IMR-90 (cell line): ENCODE measurements around the gene PHKG2. TPM values are rescaled to one million over a fixed set of nuclear protein-coding genes. Genes with fewer than 3 reads are reported as not detected.

Experiments used
- ATAC-seq: fragments of 200-7000 bp; cut with Tn5 transposase; 2 replicates; pipeline ENCODE4 v1.9.1; 2020; ENCODE audit warnings: low read depth, mild to moderate bottlenecking, moderate library complexity
- BruUV-seq: library from RNA; stranded (reverse); fragments of 400-500 nt; replicated peaks from 2 replicates; lab custom pipeline; 2021; lab: Mats Ljungman, UMichigan
- CTCF ChIA-PET: fragments of 300-600 bp; formaldehyde crosslinking; extraction: SDS; loops from one replicate; lab custom pipeline; 2021; ENCODE audit warnings: antibody characterized with exemption; lab: Yijun Ruan, JAX
- POLR2A ChIA-PET: fragments of 300-600 bp; sonication (Branson Sonifier 250); formaldehyde crosslinking; loops from one replicate; lab custom pipeline; 2022; ENCODE audit warnings: antibody characterized with exemption; ENCODE audit not compliant: unreplicated experiment; lab: Charles Lee
- DNase-seq: peaks from one replicate; pipeline ENCODE4 v3.0.0; 2013
- H2AFZ ChIP-seq: replicated peaks from 2 replicates; pipeline ENCODE3; 2013; ENCODE audit warnings: low read length, mild to moderate bottlenecking; ENCODE audit not compliant: poor library complexity
- H2AK5ac ChIP-seq: 2 replicates; pipeline ENCODE4 v1.6.1; 2013; ENCODE audit warnings: low read depth, low read length, inconsistent platforms
- H2AK9ac ChIP-seq: replicated peaks from 2 replicates; pipeline ENCODE3; 2013; ENCODE audit warnings: mild to moderate bottlenecking, low read depth, low read length, moderate library complexity; ENCODE audit not compliant: poor library complexity
- H2BK120ac ChIP-seq: 2 replicates; pipeline ENCODE4 v1.6.1; 2013; ENCODE audit warnings: low read depth, low read length, inconsistent platforms
- H2BK15ac ChIP-seq: 3 replicates; pipeline ENCODE4 v1.6.1; 2013; ENCODE audit warnings: low read depth, low read length, inconsistent platforms
- H2BK20ac ChIP-seq: 2 replicates; pipeline ENCODE4 v1.6.1; 2013; ENCODE audit warnings: low read depth, mild to moderate bottlenecking, inconsistent platforms, low read length, moderate library complexity
- H2BK5ac ChIP-seq: 2 replicates; pipeline ENCODE4 v1.6.1; 2013; ENCODE audit warnings: mild to moderate bottlenecking, low read depth, low read length, inconsistent platforms; ENCODE audit not compliant: poor library complexity, severe bottlenecking
- H3K14ac ChIP-seq: replicated peaks from 2 replicates; pipeline ENCODE4 v1.6.1; 2013; ENCODE audit warnings: low read depth, low read length, inconsistent platforms
- H3K18ac ChIP-seq: 2 replicates; pipeline ENCODE4 v1.6.1; 2013; ENCODE audit warnings: low read depth, low read length, control low read depth
- H3K23ac ChIP-seq: 2 replicates; pipeline ENCODE4 v1.6.1; 2013; ENCODE audit warnings: low read depth, low read length, inconsistent platforms
- H3K27ac ChIP-seq: 2 replicates; pipeline ENCODE4 v1.5.1; 2013; ENCODE audit warnings: mild to moderate bottlenecking, control low read depth, low read length; ENCODE audit not compliant: insufficient read depth
- H3K27me3 ChIP-seq: 2 replicates; pipeline ENCODE4 v1.6.1; 2013; ENCODE audit warnings: low read length; ENCODE audit not compliant: control insufficient read depth, insufficient read depth
- H3K36me3 ChIP-seq: 2 replicates; pipeline ENCODE4 v1.6.1; 2013; ENCODE audit warnings: low read length, mixed read lengths; ENCODE audit not compliant: control insufficient read depth, insufficient read depth
- H3K4ac ChIP-seq: 2 replicates; pipeline ENCODE4 v1.6.1; 2013; ENCODE audit warnings: low read depth, low read length, inconsistent platforms
- H3K4me1 ChIP-seq: 2 replicates; pipeline ENCODE4 v1.6.1; 2013; ENCODE audit warnings: low read length, mixed read lengths; ENCODE audit not compliant: control insufficient read depth, insufficient read depth
- H3K4me2 ChIP-seq: 2 replicates; pipeline ENCODE4 v1.6.1; 2013; ENCODE audit warnings: low read depth, mild to moderate bottlenecking, control low read depth, low read length, moderate library complexity
- H3K4me3 ChIP-seq: 2 replicates; pipeline ENCODE4 v1.5.1; 2013; ENCODE audit warnings: low read depth, mild to moderate bottlenecking, control low read depth, low read length, moderate library complexity; ENCODE audit not compliant: insufficient read depth
- H3K56ac ChIP-seq: 2 replicates; pipeline ENCODE4 v1.6.1; 2013; ENCODE audit warnings: low read length, inconsistent platforms; ENCODE audit not compliant: insufficient read depth; ENCODE audit errors: extremely low read depth
- H3K79me1 ChIP-seq, 2 experiments: 2 replicates each; pipeline ENCODE4 v1.6.1; 2013; ENCODE audit warnings: low read length in 2 of 2, inconsistent platforms in 1 of 2, low read depth in 1 of 2
- H3K9ac ChIP-seq: 2 replicates; pipeline ENCODE4 v1.6.1; 2013; ENCODE audit warnings: low read depth, low read length, control low read depth
- H3K9me1 ChIP-seq: 2 replicates; pipeline ENCODE4 v1.6.1; 2013; ENCODE audit warnings: low read length, inconsistent platforms; ENCODE audit not compliant: insufficient read depth
- H3K9me3 ChIP-seq: 2 replicates; pipeline ENCODE4 v1.6.1; 2013; ENCODE audit warnings: low read length; ENCODE audit not compliant: control insufficient read depth, insufficient read depth
- H4K20me1 ChIP-seq: 2 replicates; pipeline ENCODE4 v1.6.1; 2013; ENCODE audit warnings: low read length, inconsistent platforms; ENCODE audit not compliant: insufficient read depth
- H4K5ac ChIP-seq: 2 replicates; pipeline ENCODE4 v1.6.1; 2013; ENCODE audit warnings: mild to moderate bottlenecking, low read depth, low read length, control low read depth
- H4K8ac ChIP-seq, 2 experiments: 2 replicates each; pipeline ENCODE4 v1.6.1; 2013; ENCODE audit warnings: low read depth in 2 of 2, low read length in 2 of 2, control low read depth in 1 of 2, inconsistent platforms in 1 of 2
- H4K91ac ChIP-seq: 2 replicates; pipeline ENCODE4 v1.6.1; 2013; ENCODE audit warnings: low read depth, low read length, inconsistent platforms; ENCODE audit not compliant: insufficient read depth
- CTCF ChIP-seq: conservative IDR thresholded peaks from 2 replicates; pipeline ENCODE4 v1.5.1; 2012; ENCODE audit warnings: mild to moderate bottlenecking, low read depth, low read length, improper control_type of control experiment
- ELK1 ChIP-seq: fragments of 150-350 bp; IDR thresholded peaks from 2 replicates; pipeline ENCODE4 v1.6.1; 2016; ENCODE audit warnings: low read depth, mild to moderate bottlenecking, low read length, moderate library complexity, borderline replicate concordance
- MXI1 ChIP-seq: IDR thresholded peaks from 2 replicates; pipeline ENCODE4 v1.6.1; 2012; ENCODE audit warnings: low read depth, mild to moderate bottlenecking, low read length, moderate library complexity, borderline replicate concordance
- WGBS, 2 experiments: methylation state at CpG; one replicate each; pipeline versions ENCODE4 v1.1.5 to v1.1.7; 2013; ENCODE audit warnings: missing lambda C conversion rate in 2 of 2; ENCODE audit not compliant: insufficient read length in 1 of 2; ENCODE audit errors: extremely low coverage in 2 of 2; 5-methylcytosine and 5-hydroxymethylcytosine counted together
- dilution Hi-C: fragments of 300-500 bp; cut with HindIII; formaldehyde crosslinking; loops from one replicate; pipeline ENCODE4 v1.14.3; 2018; ENCODE audit warnings: low sequenced_read_pairs; ENCODE audit not compliant: unreplicated experiment
- in situ Hi-C: fragments of 300-500 bp; cut with MboI; formaldehyde crosslinking; loops from 3 replicates; pipeline ENCODE4 v1.14.3; 2019; ENCODE audit warnings: low sequenced_read_pairs, inconsistent platforms, mixed read lengths
- intact Hi-C: fragments of 100-400 bp; cut with micrococcal nuclease; formaldehyde crosslinking; loops from 2 replicates; pipeline ENCODE4 v1.10.0; 2022
- polyA plus RNA-seq, 3 experiments: library from polyadenylated mRNA; depleted of rRNA; stranded (reverse); fragments of >200 nt; gene quantifications; 2 replicates each; pipeline ENCODE4 v1.2.3, GENCODE V29; 2012; ENCODE audit warnings: low replicate concordance in 1 of 3
- total RNA-seq: library from RNA; depleted of rRNA; stranded (reverse); fragments of >200 nt; gene quantifications from 2 replicates; pipeline ENCODE4 v1.2.3, GENCODE V29; 2012

PHKG2 gene
- total and polyA plus RNA-seq, 2 of the 4 experiments (the other 2 are of a cell fraction) = 26.0 to 38.9 TPM

GRCh38 chr16:30721167-30721566 is 27.1 kb upstream of the PHKG2 start:
- ATAC-seq (no peak), DNase-seq (no peak)
- no peak overlapping the region for H3K4me3 ChIP-seq
- no peak overlapping the region for H2BK20ac ChIP-seq
- H3K27ac ChIP-seq = no peak overlapping the region
- H2AK9ac ChIP-seq = no peak overlapping the region
- ChIA-PET CTCF (no interaction called here), POLR2A (no interaction called here)
- H2BK15ac ChIP-seq = no peak overlapping the region
- dilution Hi-C loops = no loop called here
- H3K23ac ChIP-seq = no peak overlapping the region
- intact Hi-C loops = no loop called here
- no peak overlapping the region for H2AFZ ChIP-seq
- no peak overlapping the region for H2BK120ac ChIP-seq
- peaks cover 72% of the 10 kb centered on the region for H3K36me3 ChIP-seq
- H3K4ac ChIP-seq = no peak overlapping the region
- H4K5ac ChIP-seq = no peak overlapping the region
- H3K14ac ChIP-seq = no peak overlapping the region
- H2AK5ac ChIP-seq = no peak overlapping the region
- no TSS peak for BruUV-seq
- no peaks in the 10 kb centered on the region for H3K4me1 ChIP-seq
- no peaks in the 10 kb centered on the region for H3K9me3 ChIP-seq
- no peak overlapping the region for H2BK5ac ChIP-seq
- H4K91ac ChIP-seq = no peak overlapping the region
- peaks cover 40 to 55% of the 10 kb centered on the region in 2 experiments for H3K79me1 ChIP-seq
- TF ChIP-seq CTCF = no peak
- TF ChIP-seq MXI1 = no peak
- no peak for TF ChIP-seq ELK1
- no CpG with 5 or more reads among the region's 8 CpGs for WGBS, 2 experiments
- H4K20me1 ChIP-seq = peaks cover 14% of the 10 kb centered on the region
- in situ Hi-C loops = no loop called here
- H3K27me3 ChIP-seq = no peaks in the 10 kb centered on the region
- H4K8ac ChIP-seq = no peak overlapping the region
- H3K9me1 ChIP-seq = no peaks in the 10 kb centered on the region
- no peak overlapping the region for H3K56ac ChIP-seq
- H3K9ac ChIP-seq = no peak overlapping the region
- H3K18ac ChIP-seq = no peak overlapping the region
- H3K4me2 ChIP-seq = no peak overlapping the region
